Eye (tissue), 1 donor: Measurements from ENCODE around the gene CEACAM20.
"Not testable (repeated sequence)": the region's sequence is repeated elsewhere in the genome, so short reads cannot be mapped to it uniquely, and the experiment has no call there.

Source experiments
- DNase-seq: peaks from one replicate; pipeline ENCODE4 v3.0.0-alpha.2; 2015

The CEACAM20 gene

DNA sequence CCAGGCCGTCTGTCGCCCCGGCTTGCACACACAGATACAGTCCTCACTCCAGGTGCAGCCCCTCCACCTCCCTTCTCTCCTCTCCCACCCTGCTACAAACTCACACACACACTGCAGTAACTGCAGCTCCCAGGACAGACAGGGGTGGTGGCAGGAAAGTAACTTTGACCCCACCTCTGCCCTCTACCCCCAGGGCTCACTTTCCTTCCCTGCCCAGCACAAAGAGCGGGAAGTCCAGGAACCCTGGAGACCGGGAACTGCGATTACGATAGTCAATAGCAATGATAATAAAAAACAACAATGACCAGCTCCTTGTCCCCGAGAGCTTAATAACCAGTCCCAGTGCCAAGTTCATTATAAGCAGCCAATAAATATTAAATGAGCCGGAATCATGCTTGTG, at the start of gene CEACAM20:
TSS of gene CEACAM20 (minus strand) at position 140 of the 400 bp plus-strand sequence. CDS start 166 bp downstream, outside the sequence.
- DNase-seq = no peak

GRCh38 chr19:44577566-44577874, 48.0 kb upstream of the CEACAM20 start:
- no peak for DNase-seq

DNA sequence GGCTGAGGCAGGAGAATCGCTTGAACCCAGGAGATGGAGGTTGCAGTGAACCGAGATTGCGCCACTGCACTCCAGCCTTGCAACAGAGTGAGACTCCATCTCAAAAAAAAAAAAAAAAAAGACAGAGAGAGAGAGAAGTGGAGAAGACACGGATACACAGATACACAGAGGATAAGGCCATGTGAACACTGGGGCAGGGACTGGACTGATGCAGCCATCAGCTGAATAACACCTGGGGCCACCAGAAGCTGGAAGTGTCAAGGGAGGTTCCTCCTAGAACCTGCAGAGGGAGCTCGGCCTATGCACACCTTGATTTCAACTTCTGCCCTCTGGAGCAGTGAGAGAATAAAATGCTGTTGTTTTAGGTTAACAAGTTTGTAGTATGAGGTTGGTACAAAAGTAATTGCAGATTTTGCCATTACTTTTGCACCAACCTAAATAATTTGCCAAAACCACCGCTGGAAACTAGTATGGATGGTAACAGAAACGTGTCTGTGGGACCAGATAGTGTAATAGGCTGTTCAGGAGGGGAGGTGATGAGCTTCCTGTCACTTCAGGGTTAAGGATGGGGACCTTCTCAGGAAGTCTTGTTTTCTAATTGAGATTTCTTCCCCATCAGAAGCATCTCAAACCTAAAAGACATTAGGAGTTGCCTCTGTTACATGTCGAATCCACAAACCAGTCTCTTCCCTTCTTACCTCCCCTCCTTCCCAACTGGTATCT, 47.5 kb upstream of the CEACAM20 start:
- DNase-seq = no peak

DNA sequence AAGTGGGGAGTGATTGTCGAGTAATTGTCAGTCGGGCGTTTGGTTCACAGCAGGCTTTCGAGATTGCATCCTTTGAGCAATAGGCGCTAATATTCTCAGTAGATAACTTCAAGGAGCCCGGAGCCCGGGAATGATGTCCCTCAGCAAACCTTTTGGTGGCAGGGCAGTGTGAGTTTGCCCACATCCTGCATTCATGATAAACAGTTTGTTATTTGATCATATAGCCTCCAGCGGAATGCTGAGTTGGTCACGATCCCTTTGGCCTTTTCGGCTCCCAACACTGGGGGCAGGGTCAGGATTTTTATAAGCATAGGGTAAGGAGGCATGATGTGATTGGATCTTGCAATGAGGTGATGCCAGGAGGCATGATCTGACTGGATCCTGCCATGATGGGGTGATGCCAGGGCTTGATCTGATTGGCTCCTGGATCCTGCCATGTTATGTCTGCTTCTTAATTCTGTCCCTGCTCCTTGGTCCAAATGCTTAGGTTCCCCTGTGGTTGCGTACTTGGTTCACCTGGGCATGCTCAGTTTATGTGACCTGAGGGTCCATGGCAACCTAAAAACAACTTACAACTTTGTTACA, 45.7 kb upstream of the CEACAM20 start:
- DNase-seq = no peak

GRCh38 chr19:44574186-44574950, 44.9 kb upstream of the CEACAM20 start:
- no peak for DNase-seq

DNA sequence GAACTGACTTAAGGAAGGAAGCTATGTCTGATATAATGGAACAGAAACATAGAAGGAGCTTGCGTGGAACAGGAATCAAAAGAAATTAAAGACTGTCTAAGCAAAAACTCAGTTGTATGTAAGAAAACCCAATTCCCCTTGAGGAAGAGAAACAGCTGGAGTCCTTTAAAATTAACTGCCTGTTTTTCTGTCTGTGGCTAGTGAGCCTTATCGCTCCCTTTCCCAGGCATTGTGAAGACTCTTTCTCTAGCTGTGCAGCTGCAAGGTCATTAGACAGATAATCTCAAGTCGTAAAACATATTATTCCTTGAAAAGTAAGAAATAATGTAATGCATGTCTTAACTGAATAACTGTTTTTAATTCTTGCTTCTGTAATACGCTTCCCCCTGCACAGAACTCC, 44.2 kb upstream of the CEACAM20 start:
- DNase-seq = no peak

DNA sequence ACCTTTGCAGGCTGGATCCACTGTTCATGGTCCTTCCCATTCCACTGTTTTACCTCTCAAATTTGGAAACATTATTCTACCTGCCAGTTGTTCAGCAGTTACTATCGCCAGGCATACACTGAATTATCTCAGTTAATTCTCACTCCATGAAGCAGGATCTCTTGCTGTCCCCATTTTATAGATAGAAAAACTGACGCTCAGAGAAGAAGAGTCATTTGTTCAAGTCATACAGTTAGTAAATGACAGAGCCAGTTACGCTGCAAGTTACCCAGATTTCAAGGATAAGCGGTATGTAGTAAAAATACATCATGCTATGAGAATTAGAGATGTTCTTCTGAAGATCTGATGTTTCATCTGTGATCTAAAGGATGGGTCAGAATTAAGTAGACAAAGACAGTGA, 43.7 kb upstream of the CEACAM20 start:
- DNase-seq = no peak

DNA sequence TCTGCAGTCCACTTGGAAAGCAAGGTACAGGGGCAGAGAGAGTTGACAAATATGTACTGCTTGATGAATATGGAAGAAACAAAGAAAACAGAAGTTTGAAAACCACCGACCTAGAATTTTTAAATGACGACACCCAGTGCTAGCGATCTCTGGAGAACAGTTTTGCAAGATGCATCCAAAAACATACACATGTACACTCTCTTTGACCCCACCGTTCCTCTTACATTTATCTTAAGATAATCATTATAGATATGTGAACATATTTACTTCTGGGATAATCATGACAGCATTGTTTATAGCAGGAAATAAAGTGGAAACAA, 43.1 kb upstream of the CEACAM20 start:
- DNase-seq = no peak

DNA sequence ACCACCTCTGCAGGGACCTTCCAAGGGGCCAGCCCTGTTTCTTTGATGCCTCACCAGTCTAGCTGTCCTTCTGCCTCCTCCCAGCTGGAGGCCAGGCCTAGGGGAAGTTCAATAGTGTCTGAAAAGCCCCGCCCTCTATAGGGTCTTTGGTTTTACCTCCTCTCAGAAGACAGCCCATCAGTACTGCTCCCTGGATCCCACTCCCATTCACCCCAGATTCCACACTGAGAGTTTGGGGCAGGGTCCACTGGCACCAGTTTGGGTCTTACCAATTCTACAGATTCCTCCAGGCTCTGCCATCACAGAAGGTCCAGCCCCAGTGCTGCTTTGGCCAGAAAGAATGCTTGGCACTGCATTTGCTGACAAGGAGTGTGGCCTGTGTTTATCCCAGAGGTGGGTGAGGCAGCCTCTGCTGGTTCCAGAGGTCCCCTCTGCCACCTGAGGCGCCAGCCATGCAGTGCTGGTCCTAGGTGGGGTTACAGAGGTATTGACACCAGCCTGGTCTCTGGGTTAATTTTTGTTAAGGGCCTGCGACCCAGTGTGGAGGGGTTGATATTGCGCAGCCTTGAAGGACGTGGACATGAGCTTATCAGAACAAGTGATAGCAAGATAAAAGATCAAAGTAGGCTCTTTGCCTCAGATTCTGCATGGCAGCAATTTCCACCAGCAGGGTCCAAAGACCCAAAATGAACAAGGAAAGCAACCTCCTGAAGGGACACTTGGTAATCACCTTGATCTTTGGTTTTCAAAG, 42.5 kb upstream of the CEACAM20 start:
- DNase-seq = no peak

DNA sequence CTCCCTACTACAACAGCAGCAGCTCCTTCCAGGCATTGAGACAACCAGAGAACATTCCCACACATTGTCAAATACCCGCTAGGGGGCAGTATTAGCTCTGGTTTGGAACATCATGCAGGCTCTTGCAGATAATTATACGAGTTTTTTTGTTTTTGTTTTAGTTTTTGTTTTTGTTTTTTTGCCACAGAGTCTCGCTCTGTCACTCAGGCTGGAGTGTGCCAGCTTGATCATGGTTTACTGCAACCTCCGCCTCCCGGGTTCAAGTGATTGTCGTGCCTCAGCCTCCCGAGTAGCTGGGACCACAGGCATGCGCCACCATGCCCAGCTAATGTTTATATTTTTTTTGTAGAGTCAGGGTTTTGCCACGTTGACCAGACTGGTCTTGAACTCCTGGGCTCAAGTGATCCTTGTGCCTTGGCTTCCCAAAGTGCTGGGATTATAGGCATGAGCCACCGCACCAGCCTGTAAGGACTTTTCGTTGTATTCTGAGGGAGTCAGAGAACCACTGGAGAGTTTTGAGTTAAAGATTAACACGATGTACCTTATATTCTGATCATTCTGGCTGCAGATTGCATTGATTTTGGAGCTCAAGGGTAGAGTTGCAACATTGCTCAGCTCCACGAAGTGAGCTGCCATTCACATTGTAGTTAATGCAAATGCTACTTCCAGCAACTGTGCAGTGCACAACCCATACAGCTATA, 41.7 kb upstream of the CEACAM20 start:
- DNase-seq = peak; percentile 89

DNA sequence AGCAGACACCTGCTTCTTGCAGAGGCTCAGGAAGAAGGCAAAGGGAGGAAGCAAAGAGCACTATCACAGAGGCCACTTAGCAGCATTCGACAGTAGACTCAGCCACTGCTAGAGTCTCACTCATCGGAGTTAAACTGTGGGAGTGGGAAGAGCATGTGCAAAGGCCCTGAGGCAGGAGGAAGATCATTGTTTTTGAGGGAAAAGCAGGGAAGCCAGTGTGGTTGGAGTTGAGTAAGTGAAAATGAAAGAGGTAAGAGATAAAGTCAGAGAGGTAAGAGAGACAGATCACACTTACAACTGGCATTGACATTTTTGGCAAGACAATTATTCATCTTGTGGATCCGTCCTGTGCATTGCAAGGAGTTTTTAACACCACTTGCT, 41.1 kb upstream of the CEACAM20 start:
- no peak for DNase-seq

DNA sequence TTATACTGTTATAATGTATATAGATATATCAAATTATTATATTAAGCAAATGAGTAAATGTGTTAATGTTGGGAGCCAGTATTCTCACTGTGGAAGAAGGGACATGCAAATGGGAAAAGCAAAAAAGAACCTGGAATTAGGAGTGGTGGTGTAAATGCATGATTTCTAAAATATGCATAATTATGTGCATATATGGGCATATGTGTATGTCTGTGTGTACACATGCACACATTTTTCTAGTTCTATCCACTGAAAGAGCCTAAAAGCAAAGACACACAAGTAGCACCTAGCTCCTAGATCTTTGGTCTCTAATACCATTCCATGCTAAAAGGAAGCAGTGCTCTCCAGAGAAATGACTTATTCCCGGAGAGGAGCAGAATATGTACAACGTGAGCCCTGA, 38.3 kb upstream of the CEACAM20 start:
- no peak for DNase-seq

GRCh38 chr19:44566984-44567383, 37.5 kb upstream of the CEACAM20 start:
- no peak for DNase-seq

- DNase-seq = not testable (repeated sequence)
These were observed 33.7 kb upstream of the CEACAM20 start for GRCh38 chr19:44563086-44563655.

DNA sequence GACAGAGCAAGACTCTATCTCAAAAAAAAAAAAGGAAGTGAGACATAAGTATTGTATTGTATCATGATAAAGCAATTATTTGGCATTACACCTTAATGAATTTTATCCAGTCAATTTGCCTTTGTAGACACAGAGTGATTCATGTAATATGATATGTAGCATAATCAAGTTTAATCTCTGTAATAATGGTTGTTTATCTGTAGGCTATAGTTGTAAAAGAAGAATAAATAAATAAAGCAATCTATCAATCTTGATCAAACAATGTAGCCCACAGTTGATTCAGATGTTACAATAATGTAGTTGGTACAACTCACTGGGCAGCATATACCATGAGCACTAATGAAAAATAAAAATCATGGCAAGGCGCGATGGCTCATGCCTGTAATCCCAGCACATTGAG, 28.5 kb upstream of the CEACAM20 start:
- no peak for DNase-seq

- DNase-seq = no peak
These were observed 25.3 kb upstream of the CEACAM20 start for GRCh38 chr19:44554641-44555246.

- DNase-seq = no peak
These were observed 24.1 kb upstream of the CEACAM20 start for GRCh38 chr19:44553478-44554171.

DNA sequence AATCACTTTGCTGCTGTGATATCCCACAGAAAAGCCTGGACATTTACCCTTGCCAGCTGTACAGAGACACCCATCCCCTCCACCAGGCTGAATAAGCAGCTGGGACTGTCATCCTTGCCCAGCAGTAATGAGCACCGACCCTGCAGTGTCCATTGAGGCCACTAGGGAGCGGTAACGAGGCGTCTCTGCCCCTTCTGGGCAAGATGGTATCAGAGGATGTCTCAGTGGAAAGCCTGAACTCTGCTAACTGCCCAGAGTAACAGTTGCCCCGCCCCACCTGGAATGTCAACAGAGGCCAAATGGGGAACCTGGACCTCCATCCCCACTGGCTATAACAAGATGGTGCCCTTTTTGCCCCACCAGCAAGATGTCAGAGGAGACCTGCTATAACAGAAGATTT, 22.8 kb upstream of the CEACAM20 start:
- peak; percentile 7 for DNase-seq

DNA sequence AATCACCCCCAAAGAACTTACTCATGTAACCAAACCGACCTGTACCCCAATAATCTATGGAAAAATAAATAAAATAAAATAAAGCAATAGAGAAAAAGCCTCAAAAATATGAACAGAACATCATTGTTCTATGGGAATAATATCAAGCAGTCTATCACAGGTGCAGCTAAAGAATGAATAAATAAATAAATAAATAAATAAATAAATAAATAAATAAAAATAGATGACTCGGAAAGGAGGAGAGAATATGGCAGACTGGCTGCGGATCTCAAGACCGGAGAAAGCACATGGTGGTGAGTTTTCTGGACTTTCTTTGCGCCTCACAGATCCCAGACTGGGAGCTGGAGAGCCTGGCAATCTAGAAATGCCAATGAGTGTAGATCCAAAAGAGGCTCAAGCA, 22.4 kb upstream of the CEACAM20 start:
- DNase-seq = no peak

DNA sequence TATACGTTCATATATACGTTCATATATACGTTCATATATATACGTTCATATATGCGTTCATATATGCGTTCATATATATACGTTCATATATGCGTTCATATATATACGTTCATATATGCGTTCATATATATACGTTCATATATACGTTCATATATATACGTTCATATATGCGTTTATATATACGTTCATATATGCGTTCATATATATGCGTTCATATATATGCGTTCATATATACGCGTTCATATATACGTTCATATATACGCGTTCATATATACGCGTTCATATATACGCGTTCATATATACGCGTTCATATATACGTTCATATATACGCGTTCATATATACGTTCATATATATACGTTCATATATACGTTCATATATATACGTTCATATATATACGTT, 21.5 kb upstream of the CEACAM20 start:
- DNase-seq = not testable (repeated sequence)

DNA sequence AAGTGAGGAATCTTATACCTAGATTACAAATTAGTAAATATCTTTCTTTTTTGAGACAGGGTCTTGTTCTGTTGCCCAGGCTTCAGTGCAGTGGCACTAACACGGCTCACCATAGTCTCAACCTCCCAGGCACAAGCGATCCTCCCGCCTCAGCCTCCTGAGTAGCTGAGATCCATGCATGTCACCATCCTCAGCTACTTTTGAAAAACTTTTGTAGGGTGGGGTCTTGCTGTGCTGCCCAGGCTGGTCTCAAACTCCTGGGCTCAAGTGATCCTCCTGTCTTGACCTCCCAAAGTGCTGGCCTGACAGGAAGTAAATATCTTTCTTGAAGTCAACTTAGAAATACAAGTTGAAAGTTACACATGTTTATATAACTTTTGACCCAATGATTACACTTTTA, 20.0 kb upstream of the CEACAM20 start:
- no peak for DNase-seq

DNA sequence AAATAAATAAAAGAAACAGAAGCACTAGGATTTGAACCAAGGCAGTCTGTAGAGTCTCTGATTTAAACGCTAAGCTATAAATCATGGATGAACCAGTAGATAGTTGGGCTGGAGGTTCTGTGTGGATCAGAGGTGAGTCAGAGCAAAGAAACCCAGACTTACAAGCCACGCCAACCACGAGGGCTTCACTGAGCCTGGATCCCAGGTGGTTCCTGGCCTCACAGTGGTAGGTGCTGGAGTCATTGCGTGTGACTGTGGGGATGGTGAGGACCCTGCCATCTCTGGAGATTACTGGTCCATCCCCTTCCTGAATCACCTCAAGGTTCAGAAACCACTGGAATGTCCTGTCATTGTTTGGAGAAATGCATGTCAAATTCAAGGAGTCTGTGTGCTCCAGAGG, 19.3 kb upstream of the CEACAM20 start:
- DNase-seq = no peak
